Right lobe of liver (tissue), 6 donors: ENCODE results near the gene SSBP3. TPM values are rescaled to one million over a fixed set of nuclear protein-coding genes. Genes with fewer than 3 reads are reported as not detected.

Experiments
- ATAC-seq, 4 donors: fragments of 200-7000 bp; cut with Tn5 transposase; one replicate each; pipeline ENCODE4 v1.9.1; 2020; ENCODE audit warnings: mild to moderate bottlenecking in 4 of 4, moderate library complexity in 4 of 4
- DNase-seq, 3 donors: peaks; one replicate each; pipeline ENCODE4 v3.0.0-alpha.2; 2020
- H3K27ac ChIP-seq, 3 donors: fragments of 200-600 bp; one replicate each; pipeline ENCODE4 v1.8.0; 2022
- H3K27me3 ChIP-seq, 2 donors: fragments of 200-600 bp; one replicate each; pipeline ENCODE4 v1.8.0; 2022
- H3K36me3 ChIP-seq, 4 donors: fragments of 200-600 bp; sonication (generic) in 1 of 4; one replicate each; pipeline versions ENCODE4 v1.5.1 to v1.8.0; 2017 to 2022; ENCODE audit warnings: control low read depth in 1 of 4
- H3K4me1 ChIP-seq, 4 donors: fragments of 200-600 bp; sonication (generic) in 1 of 4; one replicate each; pipeline versions ENCODE4 v1.5.1 to v1.8.0; 2017 to 2022; ENCODE audit warnings: control low read depth in 1 of 4
- H3K4me3 ChIP-seq, 3 donors: fragments of 200-600 bp; one replicate each; pipeline ENCODE4 v1.8.0; 2022
- H3K9me3 ChIP-seq, 4 donors: fragments of 200-600 bp; sonication (generic) in 1 of 4; one replicate each; pipeline versions ENCODE4 v1.5.1 to v1.8.0; 2017 to 2022; ENCODE audit warnings: control low read depth in 1 of 4
- POLR2A ChIP-seq: fragments of 450-650 bp; IDR thresholded peaks from one replicate; pipeline ENCODE4 v1.6.1; 2017; ENCODE audit warnings: antibody characterized with exemption, mild to moderate bottlenecking
- WGBS: methylation state at CpG from one replicate; pipeline ENCODE4 v1.1.6; 2018; ENCODE audit warnings: low coverage, low lambda C conversion rate; ENCODE audit not compliant: insufficient coverage; ENCODE audit errors: missing lambda C conversion rate; 5-methylcytosine and 5-hydroxymethylcytosine counted together
- intact Hi-C, 2 donors: fragments of 100-400 bp; cut with DNase I; formaldehyde crosslinking; loops; one replicate each; pipeline versions ENCODE4 v1.11.2 to v1.14.1; 2022
- total RNA-seq, 6 experiments: library from RNA; depleted of rRNA in 2 of 6; stranded (reverse); fragments of >200 nt in 2 of 6; fragmentation: NEBNext Ultra II Directional in 3 of 6; extraction: Animal tissue kit (Norgen Biotek cat#: 25700) in 3 of 6; gene quantifications; one replicate each; pipeline versions ENCODE4 v1.1.0 to v1.2.4, GENCODE V29; 2016 to 2023
- TF ChIP-seq, protein P1 (sequence below), 4 donors: fragments of 200-600 bp in 3 of 4; fragments of 450-650 bp in 1 of 4; IDR thresholded peaks; one replicate each; pipeline versions ENCODE4 v1.5.1 to v1.8.0; 2016 to 2022; ENCODE audit warnings: antibody characterized with exemption in 4 of 4, mild to moderate bottlenecking in 2 of 4
- donor health status: DM: no; HTN: yes; CAD: no.
- donor health status: DM: no; HTN: no; CAD: no.
- donor health status: DM: no; HTN: no; CAD: no.
- donor health status: DM: no; HTN: yes; CAD: no.
- donor health status: DM: no; HTN: yes; CAD: no.

Gene SSBP3
- total RNA-seq, 6 experiments from 2014 or later, result 19.4 to 34.1 (median 24.4) TPM

DNA sequence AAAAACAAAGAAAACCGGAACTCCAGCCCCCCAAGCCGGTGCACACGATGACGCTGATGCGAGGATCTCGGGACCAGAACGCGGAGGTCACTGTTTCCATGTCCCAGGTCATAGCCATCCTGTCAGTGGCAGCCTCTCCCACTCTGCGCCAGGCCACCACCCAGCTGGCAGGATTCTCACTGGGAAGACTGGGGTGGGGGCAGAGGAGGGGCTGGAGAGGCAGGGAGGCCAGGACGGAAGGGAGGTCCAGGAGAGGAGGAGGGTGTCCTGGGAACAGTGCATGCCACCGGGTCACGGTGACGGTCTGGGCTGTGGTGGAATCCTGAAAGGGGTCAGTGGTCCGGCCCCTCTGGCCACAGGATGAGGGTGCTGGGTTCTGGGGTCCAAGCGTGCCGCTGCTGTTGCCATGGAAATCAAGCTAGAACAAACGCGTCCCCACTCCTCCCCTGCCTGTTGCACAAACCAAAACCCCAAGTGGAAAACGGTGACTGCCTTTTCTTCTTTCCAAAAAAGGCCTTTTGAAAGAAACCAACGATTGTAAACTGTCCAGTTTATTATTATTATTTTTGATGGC is 180.1 kb downstream of the SSBP3 start:
- no peak overlapping the region for H3K27ac ChIP-seq
- WGBS, result 90% methylated on average over 14 of the region's 20 CpGs
- DNase-seq (no peak), ATAC-seq (no peak)
- H3K36me3 ChIP-seq, result no peaks in the 10 kb centered on the region
- intact Hi-C loops, result no loop called here
- H3K27me3 ChIP-seq, result no peaks in the 10 kb centered on the region
- H3K4me3 ChIP-seq, result no peak overlapping the region
- TF ChIP-seq, protein P1, sequence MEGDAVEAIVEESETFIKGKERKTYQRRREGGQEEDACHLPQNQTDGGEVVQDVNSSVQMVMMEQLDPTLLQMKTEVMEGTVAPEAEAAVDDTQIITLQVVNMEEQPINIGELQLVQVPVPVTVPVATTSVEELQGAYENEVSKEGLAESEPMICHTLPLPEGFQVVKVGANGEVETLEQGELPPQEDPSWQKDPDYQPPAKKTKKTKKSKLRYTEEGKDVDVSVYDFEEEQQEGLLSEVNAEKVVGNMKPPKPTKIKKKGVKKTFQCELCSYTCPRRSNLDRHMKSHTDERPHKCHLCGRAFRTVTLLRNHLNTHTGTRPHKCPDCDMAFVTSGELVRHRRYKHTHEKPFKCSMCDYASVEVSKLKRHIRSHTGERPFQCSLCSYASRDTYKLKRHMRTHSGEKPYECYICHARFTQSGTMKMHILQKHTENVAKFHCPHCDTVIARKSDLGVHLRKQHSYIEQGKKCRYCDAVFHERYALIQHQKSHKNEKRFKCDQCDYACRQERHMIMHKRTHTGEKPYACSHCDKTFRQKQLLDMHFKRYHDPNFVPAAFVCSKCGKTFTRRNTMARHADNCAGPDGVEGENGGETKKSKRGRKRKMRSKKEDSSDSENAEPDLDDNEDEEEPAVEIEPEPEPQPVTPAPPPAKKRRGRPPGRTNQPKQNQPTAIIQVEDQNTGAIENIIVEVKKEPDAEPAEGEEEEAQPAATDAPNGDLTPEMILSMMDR (IDR thresholded peaks at IDR 0.05), result no peak
- TF ChIP-seq POLR2A, result no peak
- no peaks in the 10 kb centered on the region for H3K4me1 ChIP-seq
- H3K9me3 ChIP-seq, result no peaks in the 10 kb centered on the region

DNA sequence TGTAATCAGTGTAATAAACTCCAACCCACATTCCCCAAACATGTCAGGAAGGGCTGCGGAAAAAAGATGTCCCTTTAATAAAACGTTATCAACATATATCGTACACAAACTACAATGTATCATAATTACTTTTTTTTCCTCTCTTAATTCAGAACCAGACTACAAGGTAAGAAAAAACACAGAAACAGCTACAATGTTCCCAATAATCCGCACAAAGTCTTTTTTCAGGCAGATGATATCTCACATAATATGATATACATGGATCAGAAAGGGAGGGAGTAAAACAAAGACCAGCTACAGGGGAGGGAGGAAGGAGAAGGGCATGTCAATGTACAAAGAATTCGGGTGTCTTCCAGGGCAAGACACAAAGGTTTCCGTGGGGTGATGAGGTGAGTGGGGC is 180.8 kb downstream of the SSBP3 start:
- Histone ChIP-seq H3K36me3 (no peaks in the 10 kb centered on the region), H3K4me3 (no peak overlapping the region), H3K9me3 (no peaks in the 10 kb centered on the region), H3K27ac (no peak overlapping the region), H3K4me1 (no peaks in the 10 kb centered on the region), H3K27me3 (no peaks in the 10 kb centered on the region)
- WGBS, result 87% methylated on average over 6 of the region's 6 CpGs
- ATAC-seq (no peak), DNase-seq (no peak)
- intact Hi-C loops, result no loop called here
- TF ChIP-seq, protein P1 (IDR thresholded peaks at IDR 0.05), result no peak
- TF ChIP-seq POLR2A, result no peak

DNA sequence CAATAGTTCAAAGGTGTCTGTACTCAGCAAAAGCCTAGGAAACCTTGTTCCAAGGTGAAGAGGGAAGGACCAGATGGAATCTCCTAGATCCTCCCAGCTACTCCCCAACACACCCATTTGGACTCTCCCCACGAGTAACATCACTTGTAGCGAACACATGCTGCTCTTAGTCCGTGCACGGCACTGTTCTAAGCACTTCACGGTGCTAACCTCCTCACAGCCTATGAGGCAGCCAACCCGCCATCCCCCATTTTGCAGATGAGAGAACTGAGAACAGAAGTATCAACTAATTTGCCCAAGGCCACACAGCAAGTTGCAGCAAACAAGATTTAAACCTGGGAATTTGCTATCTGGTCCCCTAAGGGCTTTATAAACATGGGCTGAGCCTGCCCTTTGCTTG is 182.0 kb downstream of the SSBP3 start:
- no peak overlapping the region for H3K4me3 ChIP-seq
- ATAC-seq, result no peak
- H3K27ac ChIP-seq, result no peak overlapping the region
- no peaks in the 10 kb centered on the region for H3K9me3 ChIP-seq
- no peaks in the 10 kb centered on the region for H3K27me3 ChIP-seq
- intact Hi-C loops, result no loop called here
- 89% methylated on average over 4 of the region's 6 CpGs for WGBS
- no peak for DNase-seq
- no peak for TF ChIP-seq POLR2A
- TF ChIP-seq, protein P1 (IDR thresholded peaks at IDR 0.05), result no peak
- H3K36me3 ChIP-seq, result no peaks in the 10 kb centered on the region
- peaks cover 0 to 5% (median 2%) of the 10 kb centered on the region in 4 donors for H3K4me1 ChIP-seq

DNA sequence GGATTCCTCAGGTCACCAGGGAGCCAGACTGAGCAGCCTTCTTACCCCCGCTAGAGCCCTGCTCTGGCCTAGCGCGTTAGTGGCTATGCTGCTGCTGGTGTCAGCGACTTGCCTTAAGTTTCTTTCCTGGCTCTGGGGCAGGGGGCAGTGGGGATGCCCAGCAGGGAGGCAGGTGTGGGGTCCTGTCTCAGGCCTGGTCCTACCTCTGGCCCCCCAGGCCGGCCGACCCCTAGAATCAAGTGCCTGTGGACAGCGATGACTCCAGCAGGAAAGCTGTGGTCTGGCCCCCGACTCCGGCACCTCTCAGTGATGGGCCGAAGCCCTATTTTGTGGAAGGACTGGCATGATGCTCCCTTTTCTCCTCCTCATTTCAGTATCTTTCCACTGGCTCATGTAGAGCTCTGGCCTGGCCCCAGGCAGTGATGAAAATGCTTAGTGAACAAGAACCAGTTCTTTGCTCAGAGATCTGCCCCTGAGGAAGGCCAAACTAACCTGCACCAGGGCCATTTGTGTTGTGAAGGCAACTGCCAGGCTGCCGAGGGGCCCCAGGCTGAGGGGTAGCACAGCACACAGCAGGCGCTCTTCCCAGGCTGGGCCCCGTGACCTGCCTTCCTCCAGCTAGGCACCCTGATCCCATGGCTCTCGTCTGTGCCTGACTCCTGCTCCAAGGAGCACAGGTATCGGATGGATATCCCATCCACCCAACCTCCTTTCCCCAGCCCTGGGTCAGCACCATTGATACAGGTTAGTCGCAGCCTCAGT is 182.6 kb downstream of the SSBP3 start:
- whole genome bisulfite sequencing, result 83% methylated on average over 1 of the region's 16 CpGs
- no peak for DNase-seq
- H3K27me3 ChIP-seq, result no peaks in the 10 kb centered on the region
- H3K9me3 ChIP-seq, result no peaks in the 10 kb centered on the region
- peaks cover 0 to 2% (median under 1%) of the 10 kb centered on the region in 4 donors for H3K36me3 ChIP-seq
- intact Hi-C loops, result no loop called here
- no peak for TF ChIP-seq POLR2A
- ATAC-seq, result no peak
- H3K27ac ChIP-seq, result no peak overlapping the region
- H3K4me3 ChIP-seq, result no peak overlapping the region
- peaks cover 0 to 8% (median 2%) of the 10 kb centered on the region in 4 donors for H3K4me1 ChIP-seq

DNA sequence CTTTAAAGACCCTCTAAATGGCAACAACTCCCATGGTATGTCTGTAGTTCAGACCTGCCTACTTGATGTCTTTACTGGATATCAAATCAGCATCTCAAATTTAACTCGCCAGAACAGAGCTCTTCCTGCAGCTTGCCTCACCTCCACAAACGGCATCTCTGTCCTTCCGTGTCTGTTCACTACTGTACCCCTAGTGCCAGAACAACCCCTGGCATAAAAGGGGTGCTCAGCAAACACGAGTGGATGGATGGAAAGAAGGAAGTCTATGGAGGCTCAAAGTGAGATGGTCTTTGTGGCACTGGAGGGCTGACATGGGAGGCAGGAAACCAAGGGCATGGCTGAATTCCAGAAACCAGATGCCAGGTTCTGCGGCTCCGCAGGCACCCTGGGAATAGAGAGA is 183.5 kb downstream of the SSBP3 start:
- TF ChIP-seq POLR2A, result no peak
- TF ChIP-seq, protein P1 (IDR thresholded peaks at IDR 0.05), result no peak
- DNase-seq, result no peak
- Histone ChIP-seq H3K27me3 (no peaks in the 10 kb centered on the region), H3K9me3 (no peaks in the 10 kb centered on the region), H3K4me1 (peaks cover 0 to 8% (median 2%) of the 10 kb centered on the region in 4 donors), H3K36me3 (peaks cover 0 to 11% (median 5%) of the 10 kb centered on the region in 4 donors), H3K27ac (no peak overlapping the region), H3K4me3 (no peak overlapping the region)
- intact Hi-C loops, result no loop called here
- whole genome bisulfite sequencing, result 91% methylated on average over 4 of the region's 6 CpGs
- no peak for ATAC-seq
